ENCODE results near the gene CFAP97D2. TPM values are rescaled to one million over a fixed set of nuclear protein-coding genes. Genes with fewer than 3 reads are reported as not detected.

CFAP97D2 gene
- total RNA-seq, 6 experiments from 2014 or later: not detected

DNA sequence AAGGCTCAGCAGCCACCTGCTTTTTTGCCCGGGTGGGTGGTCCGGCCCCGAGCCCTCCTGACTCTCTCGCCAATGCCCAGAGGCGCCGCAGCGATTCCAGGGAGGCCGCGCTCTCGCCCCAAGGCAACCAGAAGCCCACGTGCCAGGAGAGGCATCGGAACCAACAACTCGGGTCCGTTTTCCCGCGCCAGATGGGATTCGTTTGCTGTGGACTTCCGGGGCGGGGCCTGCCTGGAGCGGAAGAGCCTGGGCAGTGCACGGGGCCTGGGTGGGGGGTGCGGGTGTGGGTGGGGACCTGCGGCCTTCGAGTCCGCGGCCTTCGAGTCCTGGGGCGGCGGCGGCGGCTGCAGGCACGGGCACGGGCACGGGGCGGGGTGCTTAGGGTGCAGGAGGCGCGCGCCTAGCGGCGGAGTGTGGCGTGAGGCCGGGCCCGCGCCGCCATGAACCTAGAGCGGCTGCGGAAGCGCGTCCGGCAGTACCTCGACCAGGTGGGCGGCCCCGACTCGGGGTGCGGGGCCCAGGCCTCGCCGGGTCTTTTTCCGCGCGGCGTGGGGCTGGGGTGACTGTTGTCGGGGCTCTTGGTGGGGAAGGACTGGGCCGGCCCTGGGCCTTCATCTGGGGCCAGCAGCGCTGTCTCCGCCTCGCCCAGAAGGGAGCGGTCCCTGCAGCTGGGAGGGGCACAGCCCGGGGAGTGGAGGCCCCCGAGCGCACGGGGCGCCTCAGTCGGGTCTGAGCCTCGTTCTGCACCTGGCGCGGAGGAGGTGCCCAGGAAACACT lies 55.8 kb downstream of the CFAP97D2 start, which contains the start of gene CDC16:
Gene CDC16, plus strand, starts transcription at position 253 of the 777 bp plus-strand sequence. Its CDS starts 188 bp downstream, at position 441.
- TF ChIP-seq POLR2A (IDR thresholded peaks at IDR 0.05): peak; percentile 75
- TF ChIP-seq, protein P1, sequence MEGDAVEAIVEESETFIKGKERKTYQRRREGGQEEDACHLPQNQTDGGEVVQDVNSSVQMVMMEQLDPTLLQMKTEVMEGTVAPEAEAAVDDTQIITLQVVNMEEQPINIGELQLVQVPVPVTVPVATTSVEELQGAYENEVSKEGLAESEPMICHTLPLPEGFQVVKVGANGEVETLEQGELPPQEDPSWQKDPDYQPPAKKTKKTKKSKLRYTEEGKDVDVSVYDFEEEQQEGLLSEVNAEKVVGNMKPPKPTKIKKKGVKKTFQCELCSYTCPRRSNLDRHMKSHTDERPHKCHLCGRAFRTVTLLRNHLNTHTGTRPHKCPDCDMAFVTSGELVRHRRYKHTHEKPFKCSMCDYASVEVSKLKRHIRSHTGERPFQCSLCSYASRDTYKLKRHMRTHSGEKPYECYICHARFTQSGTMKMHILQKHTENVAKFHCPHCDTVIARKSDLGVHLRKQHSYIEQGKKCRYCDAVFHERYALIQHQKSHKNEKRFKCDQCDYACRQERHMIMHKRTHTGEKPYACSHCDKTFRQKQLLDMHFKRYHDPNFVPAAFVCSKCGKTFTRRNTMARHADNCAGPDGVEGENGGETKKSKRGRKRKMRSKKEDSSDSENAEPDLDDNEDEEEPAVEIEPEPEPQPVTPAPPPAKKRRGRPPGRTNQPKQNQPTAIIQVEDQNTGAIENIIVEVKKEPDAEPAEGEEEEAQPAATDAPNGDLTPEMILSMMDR (IDR thresholded peaks at IDR 0.05): peak in 3 of 4 donors; percentile 10 to 24 (median 13)
- DNase-seq: peak; percentile 91 to 94 (median 92)
- intact Hi-C loops (cut with DNase I): no loop called here
- peak; percentile 91 to 98 (median 96) for ATAC-seq
- Histone ChIP-seq H3K27me3 (no peaks in the 10 kb centered on the region), H3K4me3 (peak within 1 kb of the TSS; percentile 96 to 97 (median 96)), H3K4me1 (peaks cover 0 to 14% (median 0%) of the 10 kb centered on the region in 4 donors), H3K9me3 (no peaks in the 10 kb centered on the region), H3K36me3 (peaks cover 0 to 32% (median 19%) of the 10 kb centered on the region in 4 donors), H3K27ac (peak within 1 kb of the TSS; percentile 62 to 85 (median 67))
- 2% methylated on average over 33 of the region's 76 CpGs for WGBS (ENCODE audit: insufficient coverage, low coverage, low lambda C conversion rate, missing lambda C conversion rate)

DNA sequence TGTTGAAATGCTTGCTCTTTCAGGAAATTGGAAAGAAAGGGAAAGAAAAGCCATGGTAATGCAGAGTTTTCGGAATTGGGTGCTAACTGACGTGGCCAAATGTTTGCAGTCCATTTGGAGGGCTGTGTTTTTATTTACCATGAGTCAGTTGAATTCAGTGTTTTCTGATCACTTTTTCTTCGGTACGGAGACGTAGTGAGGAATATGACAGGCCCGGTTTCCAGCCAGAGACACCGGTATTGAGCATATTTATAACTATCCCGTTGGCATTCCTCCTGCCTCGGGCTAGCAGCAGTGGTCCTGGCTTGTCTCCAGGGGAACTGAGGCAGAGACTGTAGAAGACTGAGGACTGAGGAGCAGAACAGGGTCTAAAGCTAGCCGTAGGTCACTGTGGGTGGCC lies 56.6 kb downstream of the CFAP97D2 start:
- Histone ChIP-seq H3K27ac (peak overlapping the region in 2 of 3 donors; percentile 67 to 85), H3K36me3 (peaks cover 0 to 41% (median 24%) of the 10 kb centered on the region in 4 donors), H3K9me3 (no peaks in the 10 kb centered on the region), H3K4me3 (peak overlapping the region; percentile 96 to 97 (median 96)), H3K4me1 (peaks cover 0 to 11% (median 0%) of the 10 kb centered on the region in 4 donors), H3K27me3 (no peaks in the 10 kb centered on the region)
- no peak for TF ChIP-seq POLR2A (IDR thresholded peaks at IDR 0.05)
- TF ChIP-seq, protein P1 (IDR thresholded peaks at IDR 0.05): no peak
- peak in 1 of 4 donors; percentile 50 for ATAC-seq
- WGBS (ENCODE audit: insufficient coverage, low coverage, low lambda C conversion rate, missing lambda C conversion rate): 4% methylated on average over 10 of the region's 10 CpGs
- DNase-seq: no peak
- intact Hi-C loops (cut with DNase I): no loop called here

DNA sequence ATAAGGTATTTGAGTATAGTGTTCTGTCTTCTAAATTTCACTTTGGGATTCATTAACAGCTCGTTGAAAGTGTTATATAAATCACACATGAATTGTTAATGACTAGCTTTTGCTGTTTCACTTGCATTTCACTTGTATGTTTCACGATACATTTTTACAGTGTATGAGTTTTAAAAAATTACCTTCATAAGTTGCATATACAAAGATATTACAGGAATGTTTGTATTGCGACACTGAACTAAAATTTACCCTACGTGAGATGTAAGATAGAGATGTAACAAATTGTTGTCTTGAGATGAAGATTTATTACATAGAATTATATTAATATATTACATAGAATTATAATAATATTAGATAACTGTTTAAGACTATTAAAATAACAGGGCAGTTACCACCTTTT lies 57.2 kb downstream of the CFAP97D2 start:
- peaks cover 0 to 11% (median 0%) of the 10 kb centered on the region in 4 donors for H3K4me1 ChIP-seq
- no peaks in the 10 kb centered on the region for H3K9me3 ChIP-seq
- peak overlapping the region in 2 of 3 donors; percentile 67 to 85 for H3K27ac ChIP-seq
- H3K27me3 ChIP-seq: no peaks in the 10 kb centered on the region
- 64% methylated on average over 4 of the region's 4 CpGs for WGBS (ENCODE audit: insufficient coverage, low coverage, low lambda C conversion rate, missing lambda C conversion rate)
- DNase-seq (no peak), ATAC-seq (no peak)
- H3K36me3 ChIP-seq: peaks cover 0 to 46% (median 27%) of the 10 kb centered on the region in 4 donors
- intact Hi-C loops (cut with DNase I): no loop called here
- TF ChIP-seq, protein P1 (IDR thresholded peaks at IDR 0.05): no peak
- peak overlapping the region; percentile 96 to 97 (median 96) for H3K4me3 ChIP-seq

DNA sequence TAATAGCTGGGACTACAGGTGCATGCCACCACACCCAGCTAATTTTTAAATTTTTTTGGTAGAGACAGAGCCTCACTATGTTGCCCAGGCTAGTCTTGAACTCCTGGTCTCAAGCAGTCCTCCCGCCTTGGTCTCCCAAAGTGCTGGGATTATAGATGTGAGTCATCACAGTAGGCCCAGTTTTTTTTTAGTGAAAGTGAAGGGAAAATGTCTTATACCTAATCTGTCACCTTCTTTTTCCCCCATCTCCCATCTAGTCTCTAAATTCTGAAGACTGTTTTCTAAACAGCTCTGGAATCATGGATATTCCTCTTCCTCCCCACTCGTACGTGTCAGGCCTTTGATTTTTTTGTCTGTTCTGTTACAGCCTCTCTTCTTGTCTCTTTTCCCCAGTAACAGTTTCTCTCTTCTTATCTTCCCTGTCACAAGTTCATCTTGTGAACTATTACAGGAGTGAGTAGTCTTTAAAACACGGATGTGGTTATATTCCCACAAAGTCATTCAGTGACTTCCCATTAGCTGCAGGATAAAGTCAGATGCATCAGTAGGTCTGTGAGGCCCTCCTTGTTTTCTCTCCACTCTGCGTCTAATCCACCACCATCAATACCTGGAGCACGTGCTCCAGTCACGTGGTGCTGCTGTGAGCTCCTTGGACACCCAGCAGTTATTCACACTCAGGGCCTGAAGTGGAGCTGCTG lies 58.5 kb downstream of the CFAP97D2 start:
- no peak overlapping the region for H3K27ac ChIP-seq
- DNase-seq (no peak), ATAC-seq (no peak)
- no peak overlapping the region for H3K4me3 ChIP-seq
- H3K9me3 ChIP-seq: no peaks in the 10 kb centered on the region
- peaks cover 0 to 11% (median 0%) of the 10 kb centered on the region in 4 donors for H3K4me1 ChIP-seq
- H3K36me3 ChIP-seq: peaks cover 0 to 59% (median 38%) of the 10 kb centered on the region in 4 donors
- H3K27me3 ChIP-seq: no peaks in the 10 kb centered on the region
- TF ChIP-seq, protein P1 (IDR thresholded peaks at IDR 0.05): no peak
- no peak for TF ChIP-seq POLR2A (IDR thresholded peaks at IDR 0.05)
- 89% methylated on average over 7 of the region's 7 CpGs for WGBS (ENCODE audit: insufficient coverage, low coverage, low lambda C conversion rate, missing lambda C conversion rate)
- intact Hi-C loops (cut with DNase I): no loop called here

All from right lobe of liver (tissue), 6 donors.